NCI-H748 (cell line): ENCODE data around the gene ZNF316.
"Not testable (repeated sequence)": the region's sequence is repeated elsewhere in the genome, so short reads cannot be mapped to it uniquely, and the experiment has no call there.

Experiments
- DNase-seq: peaks from one replicate; lab custom pipeline; 2025; ENCODE audit not compliant: unreplicated experiment; lab: John Stamatoyannopoulos, UW

Gene ZNF316

DNA sequence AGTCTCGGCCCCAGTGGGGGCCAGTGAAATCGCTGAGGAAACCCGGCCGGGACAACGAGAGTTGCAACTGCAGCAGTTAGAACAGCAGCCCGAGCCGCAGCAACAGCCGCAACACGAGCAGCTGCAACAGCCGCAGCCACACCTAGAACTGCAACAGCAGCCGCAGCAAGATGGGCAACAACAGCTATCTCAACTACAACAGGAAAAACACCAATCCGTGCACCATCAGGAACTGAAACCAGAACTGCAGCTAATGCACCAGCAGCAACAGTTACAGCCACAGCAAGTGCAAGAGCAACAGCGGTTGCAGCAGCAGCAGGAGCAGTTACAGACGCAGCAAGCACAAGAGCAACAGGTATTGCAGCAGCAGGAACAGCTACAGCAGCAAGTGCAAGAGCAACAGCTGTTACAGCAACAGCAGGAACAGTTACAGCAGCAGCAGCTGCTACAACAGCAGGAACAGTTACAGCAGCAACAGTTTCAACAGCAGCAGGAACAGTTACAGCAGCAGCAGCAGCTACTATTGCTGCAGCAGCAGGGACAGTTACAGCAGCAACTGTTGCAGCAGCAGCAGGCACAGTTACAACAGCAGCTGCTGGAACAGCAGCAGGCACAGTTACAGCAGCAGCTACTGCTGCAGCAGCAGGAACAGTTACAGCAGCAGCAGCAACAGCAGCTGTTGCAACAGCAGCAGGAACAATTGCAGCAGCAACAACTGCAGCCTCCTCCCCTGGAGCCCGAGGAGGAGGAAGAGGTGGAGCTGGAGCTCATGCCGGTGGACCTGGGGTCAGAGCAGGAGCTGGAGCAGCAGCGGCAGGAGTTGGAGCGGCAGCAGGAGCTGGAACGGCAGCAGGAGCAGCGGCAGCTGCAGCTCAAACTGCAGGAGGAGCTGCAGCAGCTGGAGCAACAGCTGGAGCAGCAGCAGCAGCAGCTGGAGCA, 15.7 kb upstream of the ZNF316 start:
- DNase-seq, result no peak

- DNase-seq, result no peak
Measured at GRCh38 chr7:6622134-6622710, 14.9 kb upstream of the ZNF316 start.

GRCh38 chr7:6623589-6624245, 13.4 kb upstream of the ZNF316 start:
- no peak for DNase-seq

DNA sequence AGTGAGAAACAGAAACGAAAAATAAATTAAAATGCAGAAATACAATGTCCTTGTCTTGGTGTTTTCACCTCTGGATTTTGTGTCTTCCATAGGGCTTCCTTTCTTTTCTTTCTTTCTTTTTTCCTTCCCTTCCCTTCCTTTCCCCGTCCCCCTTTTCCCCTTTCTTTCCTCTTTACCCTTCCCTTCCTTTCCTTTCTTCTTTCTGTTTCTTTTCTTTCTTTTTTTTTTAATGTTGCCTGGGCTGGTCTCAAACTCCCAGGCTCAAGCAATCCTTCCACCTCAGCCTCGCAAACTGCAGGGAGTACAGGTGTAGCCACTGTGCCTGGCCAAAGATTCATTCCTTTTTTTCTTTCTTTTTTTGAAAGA, 12.9 kb upstream of the ZNF316 start:
- DNase-seq, result no peak

DNA sequence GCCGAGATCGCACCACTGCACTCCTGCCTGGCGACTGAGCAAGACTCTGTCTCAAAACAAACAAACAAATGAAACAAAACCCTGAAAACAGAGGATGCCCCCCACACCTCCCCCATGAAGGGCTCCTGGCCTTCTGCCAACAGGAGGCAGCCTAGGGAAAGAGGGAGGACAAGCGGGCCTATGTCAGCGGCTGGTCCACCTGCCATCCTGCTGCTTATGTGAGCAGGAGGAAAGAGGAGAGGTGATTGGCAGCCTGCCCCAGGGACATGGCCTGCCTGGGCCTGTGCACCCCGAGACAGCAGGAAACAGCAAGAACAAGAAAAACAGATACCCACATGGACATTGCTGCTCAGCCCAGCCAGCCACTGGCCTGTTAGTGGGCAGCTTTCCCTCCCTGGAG, 9.1 kb upstream of the ZNF316 start:
- DNase-seq, result peak; percentile 8

DNA sequence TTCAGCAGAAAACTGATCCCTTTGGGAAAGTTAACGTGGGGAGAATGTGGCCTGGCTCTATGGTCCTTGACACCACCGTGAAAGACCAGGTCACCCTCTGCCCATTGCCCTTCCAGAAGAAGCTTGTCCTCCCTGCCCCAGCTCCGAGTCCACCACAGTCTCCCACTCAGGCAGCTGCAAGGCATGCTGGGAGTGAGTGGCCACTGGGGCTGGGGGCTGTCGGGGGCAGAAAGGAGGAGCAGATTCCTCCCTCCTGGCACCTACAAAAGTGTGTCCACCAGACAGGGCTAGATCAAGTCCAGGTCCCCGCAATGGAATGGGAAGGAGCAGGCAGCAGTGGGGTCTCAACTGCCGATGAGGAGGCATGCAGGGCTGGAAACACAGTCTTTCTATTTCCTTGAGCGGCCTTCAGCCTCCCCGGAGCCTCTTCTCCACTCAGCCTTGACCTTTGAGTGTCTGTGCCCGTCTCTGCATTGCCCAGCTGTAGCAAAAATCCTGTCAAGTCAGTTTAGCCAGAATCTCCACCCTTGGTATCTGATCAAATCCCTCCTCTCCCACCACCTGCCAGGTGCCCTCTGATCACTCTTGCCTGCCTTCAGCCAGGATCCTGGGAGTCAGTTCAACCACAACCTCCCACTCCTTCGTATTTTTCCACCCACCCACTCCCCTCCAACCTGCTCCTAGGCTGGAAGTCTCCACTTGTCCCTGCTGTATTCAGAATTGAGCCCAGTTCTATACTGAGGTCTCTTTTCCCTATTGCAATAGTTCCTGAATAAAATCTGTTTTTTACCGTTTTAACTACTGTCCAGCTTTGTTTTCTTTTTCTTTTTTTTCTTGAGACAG, 6.9 kb upstream of the ZNF316 start:
- no peak for DNase-seq

- DNase-seq, result no peak
Measured at GRCh38 chr7:6631605-6632004, 5.5 kb upstream of the ZNF316 start.

DNA sequence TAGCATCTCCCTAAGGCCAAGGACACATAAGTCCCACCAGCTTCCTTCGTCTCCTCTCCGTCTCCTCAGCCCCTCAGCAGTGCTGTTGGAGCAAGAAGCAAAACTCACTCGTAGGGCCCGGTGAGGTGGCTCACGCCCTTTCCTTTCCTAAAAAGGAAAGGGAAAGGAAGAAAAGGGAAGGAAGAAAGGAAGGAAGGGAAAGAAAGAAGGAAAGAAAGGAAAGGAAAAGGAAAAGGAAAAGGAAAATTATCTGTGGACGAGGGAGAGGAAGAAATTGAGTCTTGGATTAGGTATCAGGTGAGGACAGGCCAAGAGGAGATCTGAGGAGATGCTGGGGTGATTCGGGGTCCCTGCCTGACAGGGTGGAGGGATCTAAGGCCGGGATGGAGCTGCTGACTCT, 3.1 kb upstream of the ZNF316 start:
- DNase-seq, result no peak

GRCh38 chr7:6634971-6635370, 2.1 kb upstream of the ZNF316 start:
- not testable (repeated sequence) for DNase-seq

GRCh38 chr7:6637544-6638229, 569 bp downstream of the ZNF316 start:
- peak; percentile 51 for DNase-seq

GRCh38 chr7:6639032-6639431, 1.9 kb downstream of the ZNF316 start:
- no peak for DNase-seq

- no peak for DNase-seq
Measured at GRCh38 chr7:6639627-6640026, 2.5 kb downstream of the ZNF316 start.

- no peak for DNase-seq
Measured at GRCh38 chr7:6640246-6640721, 3.2 kb downstream of the ZNF316 start.

GRCh38 chr7:6641305-6642035, 4.4 kb downstream of the ZNF316 start:
- no peak for DNase-seq

- DNase-seq, result no peak
Measured at GRCh38 chr7:6642239-6642839, 5.2 kb downstream of the ZNF316 start.

GRCh38 chr7:6642861-6643640, 5.9 kb downstream of the ZNF316 start:
- DNase-seq, result no peak

DNA sequence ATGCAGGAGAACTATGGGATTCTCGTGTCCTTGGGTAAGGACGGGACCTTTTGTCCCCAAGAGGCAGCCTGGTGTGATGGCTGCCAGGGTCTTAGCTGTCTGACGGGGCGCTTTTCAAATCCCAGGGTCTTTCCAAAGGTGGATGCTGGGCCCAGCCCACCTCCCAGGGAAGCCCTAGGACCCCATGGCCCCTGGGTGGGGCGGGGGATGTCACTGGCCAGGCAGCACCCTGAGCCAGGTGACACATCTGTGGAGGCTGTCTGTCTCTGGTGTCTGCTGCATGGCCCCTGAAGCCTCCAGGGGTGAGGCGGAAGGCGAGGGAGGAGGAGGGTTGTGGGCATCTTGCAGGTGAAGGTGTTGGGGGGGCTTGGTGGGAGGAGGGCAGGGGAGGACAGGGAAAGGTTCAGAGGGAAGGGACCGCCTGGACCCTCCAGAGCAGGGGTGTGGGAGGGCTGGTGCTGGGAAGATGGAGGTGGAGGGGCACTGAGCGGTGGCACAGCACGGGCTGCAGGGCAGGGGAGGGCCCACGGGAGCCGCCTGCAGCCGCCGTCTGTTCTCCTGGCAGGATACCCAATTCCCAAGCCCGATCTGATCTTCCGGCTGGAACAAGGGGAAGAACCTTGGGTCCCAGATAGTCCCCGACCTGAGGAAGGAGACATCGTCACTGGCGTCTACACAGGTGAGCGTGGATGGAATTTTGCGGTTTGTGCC, 7.0 kb downstream of the ZNF316 start:
- no peak for DNase-seq

DNA sequence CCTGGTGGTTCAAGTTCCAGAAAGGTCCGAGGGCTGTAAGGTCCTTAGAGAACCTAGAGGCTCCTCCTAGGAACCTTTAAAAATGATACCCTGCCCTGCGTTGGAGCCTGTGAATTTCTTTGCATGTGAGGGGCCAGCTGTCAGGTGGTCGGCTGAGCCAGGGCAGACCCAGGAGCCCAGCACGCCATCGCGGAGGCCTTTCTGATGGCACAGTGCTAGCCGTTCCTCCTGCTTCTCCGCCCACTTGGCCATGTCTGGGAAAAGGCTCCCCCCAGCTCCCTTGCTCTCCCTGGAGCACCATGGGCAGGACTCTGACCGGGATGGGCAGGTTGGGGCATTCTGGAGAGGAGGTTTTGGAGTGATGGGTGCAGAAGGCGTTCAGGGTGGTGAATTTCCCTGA, 7.6 kb downstream of the ZNF316 start:
- DNase-seq, result no peak
